ENCODE data around the gene XRCC3.
A peak's percentile ranks its signal among the peaks of the same experiment; 100 is the strongest.

XRCC3 gene

DNA sequence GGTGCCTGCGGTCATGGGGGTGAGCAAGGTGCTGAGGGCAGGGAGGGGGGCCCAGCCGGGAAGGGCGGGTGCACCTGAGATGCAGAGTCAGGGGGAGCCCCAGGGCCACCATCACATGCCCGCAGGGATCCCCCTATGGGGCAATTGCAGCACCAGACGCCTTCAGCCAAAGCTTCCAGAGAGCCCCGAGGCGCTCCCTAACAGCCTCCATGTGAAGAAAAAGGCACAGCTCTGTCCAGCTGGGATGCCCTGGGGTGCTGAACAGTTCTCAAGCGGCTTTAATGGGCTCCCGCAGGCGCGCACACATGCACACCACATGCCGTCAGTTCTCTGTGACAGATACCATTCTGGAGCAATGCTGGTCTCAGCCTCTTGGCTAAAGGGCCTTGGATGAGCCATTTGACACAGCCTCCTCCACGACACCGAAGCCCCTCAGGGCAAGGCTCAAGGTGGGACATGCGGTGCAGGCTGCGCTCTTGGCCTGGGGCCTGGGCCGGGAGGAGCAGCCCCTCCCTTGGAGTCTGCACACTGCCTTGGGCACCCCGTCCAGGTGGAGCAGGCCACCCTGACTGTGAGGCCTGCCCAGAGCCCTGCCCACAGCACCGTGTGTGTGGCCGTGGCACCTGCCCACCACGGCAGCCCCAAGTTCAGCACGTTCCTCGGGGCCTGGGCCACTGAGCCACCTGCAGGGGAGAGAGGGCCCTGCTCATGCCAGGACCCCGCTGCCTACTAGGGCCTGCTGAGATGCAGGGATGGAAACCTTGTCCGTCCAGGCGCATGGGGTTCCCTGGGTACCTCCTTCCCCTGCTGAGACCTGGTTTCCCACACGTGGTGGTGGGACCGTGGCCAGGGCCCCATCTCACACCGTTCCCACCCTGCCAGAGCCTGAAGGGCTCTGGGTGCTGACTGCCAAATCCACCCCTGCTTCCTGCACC, 7.7 kb downstream of the XRCC3 start:
- no peak for DNase-seq (ENCODE audit: low spot score in 2 of 2)
- Mint-ChIP-seq H3K36me3 (peaks cover 70% of the 10 kb centered on the region), H3K27ac (no peak overlapping the region), H3K9me3 (no peaks in the 10 kb centered on the region), H3K4me3 (no peak overlapping the region), H3K4me1 (peaks cover 21% of the 10 kb centered on the region)
- ATAC-seq, result no peak

DNA sequence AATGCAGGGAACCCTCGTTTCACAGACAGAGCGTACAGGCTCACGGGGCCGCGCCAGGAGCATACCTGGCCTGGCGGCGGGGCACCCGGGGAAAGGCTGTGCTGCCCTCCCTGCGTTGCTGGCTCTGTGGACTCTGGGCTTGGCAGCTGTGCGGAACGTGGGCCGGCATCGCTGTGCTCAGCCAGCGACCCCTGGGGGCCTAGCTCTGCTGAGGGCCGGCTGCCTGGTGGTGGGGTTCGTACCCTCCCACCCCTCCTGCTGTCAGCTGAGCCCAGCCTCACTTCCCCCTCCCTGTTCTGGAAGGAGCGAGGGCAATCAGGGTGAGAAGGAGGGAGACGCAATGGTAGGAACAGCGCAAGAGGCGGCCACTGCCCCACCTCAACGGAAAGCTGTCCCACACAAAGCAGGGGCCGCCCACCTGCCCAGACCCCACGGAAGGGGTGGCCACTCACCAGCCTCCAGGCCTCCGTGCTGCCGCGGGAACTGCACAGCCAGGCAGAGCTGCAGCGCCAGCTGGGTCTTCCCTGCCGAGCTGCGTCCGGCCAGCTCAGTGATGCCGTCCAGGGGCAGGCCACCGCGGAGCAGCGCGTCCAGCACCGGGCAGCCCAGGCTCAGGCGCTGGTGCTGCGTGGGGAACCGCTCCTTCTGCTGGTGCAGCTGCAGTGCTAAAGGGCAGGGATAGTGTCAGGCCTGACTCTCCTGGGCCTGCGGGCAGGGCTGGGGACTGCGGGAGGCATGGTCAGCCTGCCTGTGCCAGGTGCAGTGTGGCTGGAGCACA, 8.5 kb downstream of the XRCC3 start:
- peaks cover 18% of the 10 kb centered on the region for H3K4me1 Mint-ChIP-seq
- no peak for ATAC-seq
- H3K4me3 Mint-ChIP-seq, result no peak overlapping the region
- H3K36me3 Mint-ChIP-seq, result peaks cover 79% of the 10 kb centered on the region
- DNase-seq (ENCODE audit: low spot score in 2 of 2), result no peak
- no peaks in the 10 kb centered on the region for H3K9me3 Mint-ChIP-seq
- H3K27ac Mint-ChIP-seq, result no peak overlapping the region

DNA sequence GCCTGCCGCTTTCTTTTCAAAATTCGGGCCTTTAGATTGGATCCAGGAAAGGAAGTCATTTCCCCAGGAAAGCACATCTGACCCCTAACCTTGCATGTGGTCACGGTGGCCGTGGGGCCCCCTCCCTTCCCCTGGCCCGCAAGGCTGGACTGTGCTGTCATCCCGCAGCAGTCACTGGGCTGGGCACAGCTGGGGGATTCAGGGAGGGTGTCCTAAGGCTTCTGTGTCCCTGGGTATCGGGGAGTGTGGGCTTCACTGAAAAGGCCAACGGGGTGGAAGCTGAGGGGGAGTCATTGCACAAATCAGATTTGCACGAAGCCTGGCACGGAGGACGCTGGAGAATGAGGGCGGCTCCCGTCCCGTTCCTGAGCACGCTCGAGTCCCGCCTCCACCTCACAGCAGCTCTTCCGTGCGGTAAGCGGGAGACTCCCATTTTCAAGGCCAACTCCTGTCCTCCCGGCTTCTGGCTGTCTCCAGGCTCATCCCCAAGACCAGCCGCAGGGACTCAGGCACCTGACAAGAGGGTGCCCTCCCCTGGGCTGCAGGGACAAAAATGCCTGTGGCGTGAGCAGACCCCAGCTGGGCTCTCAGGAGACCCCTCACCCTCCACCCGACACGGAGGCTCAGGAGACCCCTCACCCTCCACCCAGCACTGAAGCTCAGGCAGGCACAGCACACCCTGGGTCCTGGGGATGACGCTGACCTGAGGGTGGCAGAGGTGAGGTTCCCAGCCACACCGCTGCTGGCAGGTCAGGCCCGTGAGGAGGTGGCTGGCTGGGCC, 9.6 kb downstream of the XRCC3 start:
- peaks cover 75% of the 10 kb centered on the region for H3K36me3 Mint-ChIP-seq
- ATAC-seq (no peak), DNase-seq (ENCODE audit: low spot score in 2 of 2) (no peak)
- peaks cover 8% of the 10 kb centered on the region for H3K4me1 Mint-ChIP-seq
- H3K27ac Mint-ChIP-seq, result peak overlapping the region; percentile 79
- H3K4me3 Mint-ChIP-seq, result no peak overlapping the region
- no peaks in the 10 kb centered on the region for H3K9me3 Mint-ChIP-seq

DNA sequence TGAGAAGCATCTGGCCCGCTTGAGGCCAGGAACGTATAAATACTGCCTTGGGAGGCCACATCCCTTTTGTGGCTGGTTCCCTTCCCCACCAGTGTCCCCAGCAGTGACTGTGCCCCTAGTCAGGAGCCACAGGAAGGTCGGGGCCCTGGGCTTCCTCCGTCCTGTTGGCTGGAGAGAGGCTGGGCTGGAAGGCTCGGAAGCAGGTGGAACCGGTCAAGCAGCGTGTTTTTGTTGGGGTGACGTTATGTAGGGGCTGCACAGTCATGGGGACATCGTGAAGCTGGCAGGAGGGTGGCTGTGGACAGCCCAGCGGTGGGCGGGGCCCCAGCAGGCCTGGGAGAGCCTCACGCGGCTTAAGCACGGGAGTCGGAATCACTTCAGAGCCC, 10.1 kb downstream of the XRCC3 start:
- no peak overlapping the region for H3K4me3 Mint-ChIP-seq

DNA sequence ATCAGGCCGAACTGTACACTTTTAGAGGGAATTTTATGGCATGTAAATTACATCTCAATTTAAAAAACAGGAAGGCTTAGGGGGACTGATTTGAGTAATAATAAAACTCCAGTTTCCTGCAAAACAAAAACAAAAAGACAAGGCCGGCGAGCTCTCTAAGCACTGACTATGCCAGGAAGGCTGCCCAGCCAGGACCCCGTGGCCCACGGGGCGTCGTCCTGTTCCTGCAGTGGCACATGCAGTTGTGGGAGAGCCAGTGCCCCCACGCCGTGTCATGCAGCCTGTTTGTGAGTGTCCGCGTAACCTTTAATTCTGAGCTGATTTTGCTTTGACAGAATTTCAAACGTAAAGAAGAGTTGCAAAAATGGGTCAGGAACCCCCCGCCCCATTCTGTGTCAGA, 10.5 kb downstream of the XRCC3 start:
- Mint-ChIP-seq H3K4me3 (no peak overlapping the region), H3K27ac (peak overlapping the region; percentile 79), H3K4me1 (peaks cover 11% of the 10 kb centered on the region), H3K9me3 (no peaks in the 10 kb centered on the region), H3K36me3 (peaks cover 78% of the 10 kb centered on the region)
- DNase-seq (ENCODE audit: low spot score in 2 of 2) (no peak), ATAC-seq (no peak)

More for the DNA sequence above, 10.1 kb downstream of the XRCC3 start:
- Mint-ChIP-seq H3K4me1 (peaks cover 7% of the 10 kb centered on the region), H3K36me3 (peaks cover 76% of the 10 kb centered on the region), H3K9me3 (no peaks in the 10 kb centered on the region), H3K27ac (peak overlapping the region; percentile 79)
- no peak for ATAC-seq
- no peak for DNase-seq (ENCODE audit: low spot score in 2 of 2)

DNA sequence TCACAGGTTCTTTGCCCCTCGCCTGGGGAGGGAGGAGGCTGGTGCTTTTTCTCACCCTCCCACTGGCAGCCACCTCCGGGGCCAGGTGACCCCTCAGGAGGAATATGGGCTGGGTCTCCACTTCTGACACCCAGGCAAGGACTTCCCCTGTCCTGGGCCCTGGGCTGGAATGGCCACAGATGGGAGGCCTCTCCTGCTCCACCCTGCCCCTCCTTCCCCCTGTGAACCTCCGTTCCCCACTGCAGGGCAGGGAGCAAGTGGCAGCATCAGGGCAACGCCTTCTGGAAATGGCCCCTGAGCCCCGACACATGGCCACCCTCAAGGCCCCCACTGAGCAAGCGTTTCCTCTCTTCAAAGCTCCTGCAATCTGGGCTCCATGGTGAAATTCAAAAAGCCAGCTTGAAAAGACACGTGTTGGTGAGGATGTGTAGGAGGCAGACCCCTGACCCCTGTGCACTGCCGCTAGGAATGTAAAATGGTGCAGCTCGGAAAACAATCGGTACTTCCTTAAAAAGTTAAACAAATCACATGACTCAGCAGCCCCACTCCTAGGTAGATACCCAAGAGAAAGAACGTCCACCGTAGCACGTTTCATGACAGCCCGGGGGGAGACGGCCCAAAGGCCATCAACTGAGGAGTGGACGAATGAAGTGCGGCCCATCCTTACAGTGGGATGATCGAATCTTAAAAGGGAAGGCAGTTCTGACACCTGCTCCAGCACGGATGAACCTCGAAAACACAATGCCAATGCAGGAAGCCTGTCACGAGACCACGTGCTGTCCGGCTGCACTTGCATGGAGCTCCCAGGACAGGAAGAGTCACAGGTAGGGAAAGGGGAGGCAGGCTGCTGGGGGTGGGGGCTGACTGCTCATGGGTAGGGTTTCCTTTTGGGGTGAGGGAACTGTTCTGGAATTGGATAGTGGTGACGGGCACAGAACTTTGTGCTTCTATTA, 11.5 kb downstream of the XRCC3 start:
- no peak overlapping the region for H3K4me3 Mint-ChIP-seq
- H3K4me1 Mint-ChIP-seq, result peaks cover 6% of the 10 kb centered on the region
- DNase-seq (ENCODE audit: low spot score in 2 of 2) (no peak), ATAC-seq (no peak)
- H3K36me3 Mint-ChIP-seq, result peaks cover 74% of the 10 kb centered on the region
- no peaks in the 10 kb centered on the region for H3K9me3 Mint-ChIP-seq
- peak overlapping the region; percentile 79 for H3K27ac Mint-ChIP-seq

DNA sequence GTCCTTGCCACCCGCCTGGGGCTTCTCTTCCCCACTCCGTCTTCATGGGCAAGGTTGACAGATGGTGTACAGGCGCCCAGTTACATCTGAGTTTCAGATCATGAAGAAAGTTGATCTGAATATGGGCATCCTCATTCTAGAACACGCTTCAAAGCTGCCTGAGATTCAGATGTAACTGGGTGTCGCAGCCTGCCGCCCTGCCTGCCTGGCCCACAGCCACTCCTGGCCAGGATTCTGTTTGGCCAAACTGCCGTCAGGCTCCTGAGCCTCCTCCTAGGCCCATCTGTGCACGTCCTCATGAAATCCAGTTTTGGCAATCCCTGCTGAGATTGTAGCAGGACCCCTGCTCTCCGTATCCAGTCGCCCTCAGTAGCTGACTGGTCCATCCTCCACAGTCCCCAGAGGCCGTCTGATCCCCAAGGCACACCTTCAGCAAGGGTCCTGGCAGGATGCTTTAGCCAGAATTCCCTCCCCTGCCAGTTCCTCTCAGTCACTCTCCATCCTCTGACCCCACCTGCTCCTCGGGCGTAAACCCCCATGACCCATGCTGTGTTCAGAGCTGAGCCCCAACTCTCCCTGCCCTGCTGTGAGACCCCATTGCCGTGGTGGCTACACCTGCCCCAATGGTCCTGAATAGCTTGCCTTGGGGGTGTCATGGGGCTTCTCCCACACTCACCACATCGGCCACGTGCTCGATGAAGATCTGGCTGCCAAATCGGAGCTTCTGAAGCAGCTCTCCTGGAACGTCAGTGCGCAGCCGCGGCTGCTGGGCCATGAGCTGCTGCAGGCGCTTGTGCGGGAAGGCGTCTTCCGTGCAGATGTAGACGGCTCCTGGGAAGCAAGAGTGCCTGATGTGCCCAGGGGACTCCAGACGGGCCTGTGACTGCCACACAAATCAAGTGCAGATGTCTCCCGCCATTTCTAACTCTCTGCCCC, 12.5 kb downstream of the XRCC3 start:
- Mint-ChIP-seq H3K27ac (peak overlapping the region; percentile 79), H3K4me3 (no peak overlapping the region), H3K36me3 (peaks cover 75% of the 10 kb centered on the region)

DNA sequence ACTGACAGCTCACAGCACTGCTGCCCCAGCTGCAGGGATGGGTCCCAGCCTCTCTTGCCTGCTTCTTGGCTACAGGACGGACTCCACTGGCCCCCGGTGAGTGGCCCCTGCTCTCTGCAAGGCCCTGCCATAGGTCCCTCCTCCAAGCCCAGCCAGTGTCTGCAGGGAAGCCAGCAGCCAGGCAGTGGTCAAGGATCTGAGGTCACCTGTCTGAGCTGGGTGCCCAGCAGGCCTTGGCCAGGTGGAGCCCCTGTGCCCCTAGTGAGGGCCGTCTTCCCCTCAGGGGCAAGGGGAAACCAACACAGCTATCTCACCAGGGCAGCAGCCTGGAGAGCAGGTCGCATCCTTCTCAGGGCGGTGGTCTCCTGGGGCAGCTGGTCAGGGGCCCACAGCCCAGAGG, 13.2 kb downstream of the XRCC3 start:
- ATAC-seq, result no peak
- H3K27ac Mint-ChIP-seq, result peak overlapping the region; percentile 79
- peaks cover 6% of the 10 kb centered on the region for H3K4me1 Mint-ChIP-seq
- peaks cover 82% of the 10 kb centered on the region for H3K36me3 Mint-ChIP-seq
- no peak overlapping the region for H3K4me3 Mint-ChIP-seq
- no peaks in the 10 kb centered on the region for H3K9me3 Mint-ChIP-seq
- DNase-seq (ENCODE audit: low spot score in 2 of 2), result no peak

More for the DNA sequence above, 12.5 kb downstream of the XRCC3 start:
- Mint-ChIP-seq H3K9me3 (no peaks in the 10 kb centered on the region), H3K4me1 (peaks cover 6% of the 10 kb centered on the region)
- DNase-seq (ENCODE audit: low spot score in 2 of 2), result no peak
- ATAC-seq, result no peak

DNA sequence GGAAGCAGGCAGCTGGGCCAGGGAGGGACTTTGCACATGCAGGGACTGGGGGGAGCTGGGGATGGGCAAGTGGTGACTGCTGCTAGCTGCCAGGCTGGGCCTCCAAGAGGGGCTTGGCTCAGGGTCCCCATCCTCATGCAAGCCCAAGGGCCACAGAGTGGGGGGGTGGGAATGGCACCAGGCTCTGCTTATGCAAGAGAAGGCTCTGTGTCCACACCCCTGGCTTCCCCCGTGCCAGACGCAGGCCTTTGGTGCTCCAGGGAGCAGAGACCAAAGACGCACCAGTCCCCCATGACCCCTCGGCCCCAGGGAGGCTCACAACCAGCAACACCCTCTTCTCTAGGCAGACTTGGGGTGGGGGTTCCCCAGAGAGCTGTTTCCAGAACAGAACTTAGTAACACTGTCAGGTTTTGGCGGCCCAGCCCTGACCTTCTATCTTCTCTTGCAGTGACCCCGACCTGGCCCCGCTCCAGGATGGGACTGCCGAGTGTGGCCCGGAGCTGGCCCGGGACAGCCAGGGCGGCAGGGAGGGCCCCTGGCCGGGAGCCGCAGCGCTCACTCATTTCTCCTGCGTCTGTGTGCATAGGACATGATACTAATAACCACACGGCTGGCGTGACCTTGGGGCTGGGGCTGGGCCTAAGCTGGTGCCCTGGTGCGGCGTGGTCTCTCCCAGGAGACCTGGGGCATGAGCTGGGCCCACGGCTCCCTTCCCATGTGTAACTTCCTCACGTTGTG, 14.3 kb downstream of the XRCC3 start:
- peak; percentile 1 for ATAC-seq
- no peak overlapping the region for H3K4me3 Mint-ChIP-seq
- H3K4me1 Mint-ChIP-seq, result peaks cover 6% of the 10 kb centered on the region
- peaks cover 86% of the 10 kb centered on the region for H3K36me3 Mint-ChIP-seq
- no peak overlapping the region for H3K27ac Mint-ChIP-seq
- no peak for DNase-seq (ENCODE audit: low spot score in 2 of 2)
- no peaks in the 10 kb centered on the region for H3K9me3 Mint-ChIP-seq

DNA sequence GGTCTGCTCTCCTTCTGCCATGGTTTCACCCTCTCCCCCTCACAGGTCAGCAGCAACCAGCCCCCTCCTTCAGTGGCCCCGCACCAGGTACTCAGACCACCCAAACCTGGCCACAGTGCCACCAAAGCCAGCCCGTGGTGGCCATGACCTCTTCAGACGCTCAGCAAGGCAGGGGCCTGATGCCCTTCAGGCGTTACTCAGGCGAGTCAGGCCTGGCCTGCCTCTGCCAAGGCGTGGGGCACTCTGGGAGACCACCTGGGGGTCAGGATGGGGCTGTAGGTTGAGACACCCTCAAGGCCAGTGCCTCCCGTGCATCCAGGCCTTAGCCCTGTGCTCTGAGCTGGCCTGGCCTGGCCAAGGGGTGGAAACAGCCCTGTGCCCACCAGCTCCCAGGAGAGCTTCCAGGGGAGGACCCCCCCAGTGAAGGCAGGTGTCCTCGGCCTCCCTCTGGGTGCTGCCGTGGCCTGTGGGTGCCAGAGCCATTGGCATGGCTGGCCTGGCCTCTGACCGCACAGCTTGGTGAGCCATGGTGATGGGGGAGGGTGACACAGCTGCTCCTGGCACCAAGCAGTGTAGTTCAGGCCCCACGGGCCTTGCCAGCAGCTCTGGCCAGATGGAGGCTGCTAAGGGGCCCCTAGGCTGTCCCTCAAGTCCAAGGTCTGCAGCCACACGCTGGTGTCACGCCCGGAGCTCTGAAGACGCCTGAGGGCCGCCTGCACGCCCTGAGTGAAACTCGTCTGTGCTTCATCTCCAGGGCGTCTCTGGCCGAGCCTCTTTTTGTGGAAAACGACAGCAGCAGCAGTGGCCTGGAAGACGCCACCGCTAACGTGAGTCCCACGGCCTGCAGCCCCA, 15.1 kb downstream of the XRCC3 start:
- Mint-ChIP-seq H3K4me3 (no peak overlapping the region), H3K4me1 (peaks cover 6% of the 10 kb centered on the region), H3K36me3 (peaks cover 79% of the 10 kb centered on the region), H3K9me3 (no peaks in the 10 kb centered on the region), H3K27ac (peak overlapping the region; percentile 82)
- DNase-seq (ENCODE audit: low spot score in 2 of 2) (no peak), ATAC-seq (no peak)

DNA sequence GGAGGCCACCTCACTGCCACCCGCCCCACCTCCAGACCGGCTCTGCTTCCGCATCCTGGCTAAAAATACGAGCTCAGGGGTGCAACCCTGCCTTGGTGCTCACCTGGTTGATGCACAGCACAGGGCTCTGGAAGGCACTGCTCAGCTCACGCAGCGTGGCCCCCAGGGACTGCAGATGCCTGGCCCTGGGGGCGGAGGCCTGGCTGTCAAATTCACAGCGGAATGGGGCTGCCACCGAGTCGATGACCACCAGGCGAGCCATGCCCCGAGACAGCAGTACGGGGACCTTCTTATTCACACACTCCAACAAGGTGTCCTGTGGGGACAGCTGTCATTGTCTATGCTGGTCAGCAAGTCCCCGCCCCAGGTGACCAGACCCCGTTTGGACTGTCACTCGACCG, 16.0 kb downstream of the XRCC3 start:
- Mint-ChIP-seq H3K4me3 (no peak overlapping the region), H3K36me3 (peaks cover 78% of the 10 kb centered on the region), H3K4me1 (peaks cover 6% of the 10 kb centered on the region), H3K27ac (peak overlapping the region; percentile 82), H3K9me3 (no peaks in the 10 kb centered on the region)
- ATAC-seq (no peak), DNase-seq (ENCODE audit: low spot score in 2 of 2) (no peak)

All from stimulated activated effector memory CD8-positive, alpha-beta T cell treated with anti-CD3 and anti-CD28 coated beads, Interleukin-12 subunit alpha, Interleukin-12 subunit beta, amount 100 ng/mL, for 72 hours (primary cell).